Epithelial cell of esophagus (primary cell): ENCODE results near the gene LRRTM2.

Experiments used
- DNase-seq: peaks from one replicate; pipeline ENCODE4 v3.0.0; 2010; ENCODE audit warnings: low read depth
- H3K4me3 ChIP-seq: 2 replicates; pipeline ENCODE4 v1.5.1; 2011; ENCODE audit warnings: mild to moderate bottlenecking, low read length, control low read depth
- CTCF ChIP-seq: IDR thresholded peaks from 2 replicates; pipeline ENCODE4 v1.5.1; 2011; ENCODE audit warnings: low read depth, mild to moderate bottlenecking, low read length, control low read depth, inconsistent platforms; ENCODE audit not compliant: insufficient read depth; ENCODE audit errors: missing control alignments

The LRRTM2 gene

GRCh38 chr5:138820695-138821094, 54.4 kb downstream of the LRRTM2 start:
- no peak overlapping the region for H3K4me3 ChIP-seq
- DNase-seq = no peak
- TF ChIP-seq CTCF = no peak

DNA sequence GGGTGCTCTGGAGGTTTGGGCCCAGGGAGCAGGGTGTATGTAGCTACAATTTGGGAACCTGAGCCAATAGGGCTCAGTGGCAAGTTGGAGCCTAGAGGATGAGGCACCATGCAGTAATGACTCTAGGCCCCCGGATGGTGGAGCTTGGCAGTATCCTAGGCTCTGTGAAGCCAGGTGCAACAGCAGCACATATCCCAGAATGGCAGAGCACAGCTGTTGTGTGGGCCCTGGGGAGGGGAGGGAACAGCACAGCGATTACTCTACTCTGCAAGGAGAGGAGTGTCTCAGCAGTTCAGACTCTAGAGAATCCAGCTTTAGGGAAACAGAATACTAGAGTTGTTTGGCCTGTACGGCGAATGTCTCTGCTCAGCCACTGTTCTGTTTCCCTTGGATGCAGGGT, 56.1 kb downstream of the LRRTM2 start:
- no peak for TF ChIP-seq CTCF
- DNase-seq = no peak
- no peak overlapping the region for H3K4me3 ChIP-seq
